ENCODE measurements around the gene NRXN2.

DNA sequence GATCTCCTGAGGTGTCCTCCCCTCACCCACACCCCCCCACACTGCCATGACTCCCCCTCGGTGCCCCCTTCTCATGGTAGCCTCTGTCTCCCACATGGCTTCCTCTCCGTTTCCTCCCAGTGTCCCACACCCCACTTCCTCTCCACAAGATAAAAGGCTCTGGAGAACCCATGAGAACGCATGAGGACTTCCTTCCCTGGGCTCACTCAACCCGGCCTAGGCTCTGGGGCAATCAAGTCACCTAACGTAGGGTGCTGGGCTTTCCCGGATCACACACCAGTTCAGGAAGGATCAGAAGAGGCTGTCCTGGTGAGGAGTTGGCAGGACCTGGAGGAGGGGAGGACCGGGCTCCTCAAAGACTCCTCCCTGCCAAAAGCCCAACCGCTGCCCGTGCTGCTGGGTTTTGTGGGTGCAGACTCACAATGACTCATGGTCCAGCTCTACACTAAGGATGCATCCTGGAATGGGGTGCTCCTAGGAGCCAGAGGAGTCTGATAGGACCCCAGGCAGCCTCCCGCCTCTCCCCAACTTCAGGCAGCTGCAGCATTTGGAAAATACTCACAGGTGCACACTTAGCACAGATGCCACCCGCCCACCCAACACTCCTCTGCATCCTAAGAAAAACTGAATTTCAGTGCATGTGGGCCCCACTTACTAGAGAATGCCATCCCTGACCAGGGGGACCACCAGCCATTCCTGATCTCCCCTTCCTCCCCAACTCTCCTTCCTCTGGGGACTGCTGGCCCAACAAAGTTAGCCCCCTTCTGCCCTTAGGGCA, 110.9 kb downstream of the NRXN2 start:
- TF ChIP-seq, protein P1, sequence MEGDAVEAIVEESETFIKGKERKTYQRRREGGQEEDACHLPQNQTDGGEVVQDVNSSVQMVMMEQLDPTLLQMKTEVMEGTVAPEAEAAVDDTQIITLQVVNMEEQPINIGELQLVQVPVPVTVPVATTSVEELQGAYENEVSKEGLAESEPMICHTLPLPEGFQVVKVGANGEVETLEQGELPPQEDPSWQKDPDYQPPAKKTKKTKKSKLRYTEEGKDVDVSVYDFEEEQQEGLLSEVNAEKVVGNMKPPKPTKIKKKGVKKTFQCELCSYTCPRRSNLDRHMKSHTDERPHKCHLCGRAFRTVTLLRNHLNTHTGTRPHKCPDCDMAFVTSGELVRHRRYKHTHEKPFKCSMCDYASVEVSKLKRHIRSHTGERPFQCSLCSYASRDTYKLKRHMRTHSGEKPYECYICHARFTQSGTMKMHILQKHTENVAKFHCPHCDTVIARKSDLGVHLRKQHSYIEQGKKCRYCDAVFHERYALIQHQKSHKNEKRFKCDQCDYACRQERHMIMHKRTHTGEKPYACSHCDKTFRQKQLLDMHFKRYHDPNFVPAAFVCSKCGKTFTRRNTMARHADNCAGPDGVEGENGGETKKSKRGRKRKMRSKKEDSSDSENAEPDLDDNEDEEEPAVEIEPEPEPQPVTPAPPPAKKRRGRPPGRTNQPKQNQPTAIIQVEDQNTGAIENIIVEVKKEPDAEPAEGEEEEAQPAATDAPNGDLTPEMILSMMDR (IDR thresholded peaks at IDR 0.05 in 2 of 3, conservative IDR thresholded peaks at IDR 0.05 in 1 of 3; ENCODE audit: control insufficient read depth in 2 of 3, extremely low read depth in 1 of 3, insufficient read depth in 1 of 3, low read depth in 3 of 3, low read length in 3 of 3) = no peak
- no peak for TF ChIP-seq CHD1 (IDR thresholded peaks at IDR 0.05; ENCODE audit: low read depth, low read length)
- no peak for TF ChIP-seq TARDBP (IDR thresholded peaks at IDR 0.05; ENCODE audit: borderline replicate concordance)
- TF ChIP-seq EZH2 (IDR thresholded peaks at IDR 0.05; ENCODE audit: borderline replicate concordance, control insufficient read depth, low read depth, low read length) = no peak
- no peak for TF ChIP-seq POLR2A (IDR thresholded peaks at IDR 0.05; ENCODE audit: low read depth, low read length)
- TF ChIP-seq, protein P2, sequence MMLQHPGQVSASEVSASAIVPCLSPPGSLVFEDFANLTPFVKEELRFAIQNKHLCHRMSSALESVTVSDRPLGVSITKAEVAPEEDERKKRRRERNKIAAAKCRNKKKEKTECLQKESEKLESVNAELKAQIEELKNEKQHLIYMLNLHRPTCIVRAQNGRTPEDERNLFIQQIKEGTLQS (IDR thresholded peaks at IDR 0.05; ENCODE audit: borderline replicate concordance, extremely low read depth, low read depth, low read length) = no peak
- TF ChIP-seq JUNB (IDR thresholded peaks at IDR 0.05) = no peak
- TF ChIP-seq SRF (IDR thresholded peaks at IDR 0.05; ENCODE audit: low read depth in 2 of 2, low read length in 2 of 2) = no peak
- TF ChIP-seq, protein P3, sequence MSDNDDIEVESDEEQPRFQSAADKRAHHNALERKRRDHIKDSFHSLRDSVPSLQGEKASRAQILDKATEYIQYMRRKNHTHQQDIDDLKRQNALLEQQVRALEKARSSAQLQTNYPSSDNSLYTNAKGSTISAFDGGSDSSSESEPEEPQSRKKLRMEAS (IDR thresholded peaks at IDR 0.05; ENCODE audit: low read depth, low read length) = no peak
- TF ChIP-seq, protein P4, sequence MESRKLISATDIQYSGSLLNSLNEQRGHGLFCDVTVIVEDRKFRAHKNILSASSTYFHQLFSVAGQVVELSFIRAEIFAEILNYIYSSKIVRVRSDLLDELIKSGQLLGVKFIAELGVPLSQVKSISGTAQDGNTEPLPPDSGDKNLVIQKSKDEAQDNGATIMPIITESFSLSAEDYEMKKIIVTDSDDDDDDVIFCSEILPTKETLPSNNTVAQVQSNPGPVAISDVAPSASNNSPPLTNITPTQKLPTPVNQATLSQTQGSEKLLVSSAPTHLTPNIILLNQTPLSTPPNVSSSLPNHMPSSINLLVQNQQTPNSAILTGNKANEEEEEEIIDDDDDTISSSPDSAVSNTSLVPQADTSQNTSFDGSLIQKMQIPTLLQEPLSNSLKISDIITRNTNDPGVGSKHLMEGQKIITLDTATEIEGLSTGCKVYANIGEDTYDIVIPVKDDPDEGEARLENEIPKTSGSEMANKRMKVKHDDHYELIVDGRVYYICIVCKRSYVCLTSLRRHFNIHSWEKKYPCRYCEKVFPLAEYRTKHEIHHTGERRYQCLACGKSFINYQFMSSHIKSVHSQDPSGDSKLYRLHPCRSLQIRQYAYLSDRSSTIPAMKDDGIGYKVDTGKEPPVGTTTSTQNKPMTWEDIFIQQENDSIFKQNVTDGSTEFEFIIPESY (IDR thresholded peaks at IDR 0.05) = no peak
- no peak for TF ChIP-seq CEBPB (IDR thresholded peaks at IDR 0.05; ENCODE audit: borderline replicate concordance in 1 of 2, low read depth in 2 of 2, low read length in 2 of 2)
- no peak for TF ChIP-seq SIN3A (IDR thresholded peaks at IDR 0.05; ENCODE audit: low read depth, low read length)
